PC-9 (cell line): Measurements from ENCODE around the gene BCL2L12. TPM values are rescaled to one million over a fixed set of nuclear protein-coding genes. Genes with fewer than 3 reads are reported as not detected.
"Not testable (repeated sequence)": the region's sequence is repeated elsewhere in the genome, so short reads cannot be mapped to it uniquely, and the experiment has no call there.

ENCODE experiments used
- BruUV-seq: library from RNA; stranded (reverse); fragments of 400-500 nt; replicated peaks from 2 replicates; lab custom pipeline; 2021; lab: Mats Ljungman, UMichigan
- CTCF ChIA-PET: fragments of 300-600 bp; sonication (Branson Sonifier 250); formaldehyde crosslinking; loops from one replicate; lab custom pipeline; 2022; ENCODE audit warnings: antibody characterized with exemption; lab: Charles Lee
- POLR2A ChIA-PET: fragments of 300-600 bp; sonication (Branson Sonifier 250); formaldehyde crosslinking; loops from one replicate; lab custom pipeline; 2022; ENCODE audit warnings: antibody characterized with exemption; ENCODE audit not compliant: unreplicated experiment; lab: Charles Lee
- DNase-seq, 2 experiments: peaks; one replicate each; pipeline versions ENCODE4 v3.0.0 to v3.0.0-alpha.2; 2015 to 2022; ENCODE audit warnings: mixed read lengths in 1 of 2
- H2AFZ ChIP-seq: fragments of 200-600 bp; sonication (generic); 2 replicates; pipeline ENCODE4 v1.8.1; 2017; ENCODE audit warnings: antibody characterized with exemption
- H3F3A ChIP-seq: fragments of 200-600 bp; sonication (generic); 2 replicates; pipeline ENCODE4 v1.8.1; 2017; ENCODE audit warnings: antibody characterized with exemption, mild to moderate bottlenecking, low read depth; ENCODE audit not compliant: insufficient read depth
- H3K27ac ChIP-seq: fragments of 200-600 bp; sonication (generic); 2 replicates; pipeline ENCODE4 v1.6.1; 2016; ENCODE audit warnings: mixed run types
- H3K27me3 ChIP-seq: fragments of 200-600 bp; sonication (generic); 2 replicates; pipeline ENCODE4 v1.6.1; 2016; ENCODE audit warnings: low read depth, mixed run types; ENCODE audit not compliant: insufficient read depth
- H3K36me3 ChIP-seq: fragments of 200-600 bp; sonication (generic); 2 replicates; pipeline ENCODE4 v1.6.1; 2016; ENCODE audit warnings: low read depth, mixed run types
- H3K4me1 ChIP-seq: fragments of 200-600 bp; sonication (generic); replicated peaks from 2 replicates; pipeline ENCODE4 v1.6.1; 2016; ENCODE audit warnings: mixed run types; ENCODE audit not compliant: insufficient read depth
- H3K4me2 ChIP-seq: fragments of 200-600 bp; sonication (generic); 2 replicates; pipeline ENCODE4 v1.6.1; 2017; ENCODE audit warnings: mixed run types
- H3K4me3 ChIP-seq: fragments of 200-600 bp; sonication (generic); 2 replicates; pipeline ENCODE4 v1.6.1; 2016; ENCODE audit warnings: mixed run types
- H3K79me2 ChIP-seq: fragments of 200-600 bp; sonication (generic); 2 replicates; pipeline ENCODE4 v1.6.1; 2017; ENCODE audit warnings: low read depth, mixed run types
- H3K9me2 ChIP-seq: fragments of 200-600 bp; sonication (generic); 2 replicates; pipeline ENCODE4 v1.8.1; 2017; ENCODE audit warnings: mild to moderate bottlenecking; ENCODE audit not compliant: insufficient read depth
- H3K9me3 ChIP-seq: fragments of 200-600 bp; sonication (generic); 2 replicates; pipeline ENCODE4 v1.8.1; 2016; ENCODE audit warnings: low read depth; ENCODE audit not compliant: insufficient read depth
- H4K20me1 ChIP-seq: fragments of 200-600 bp; sonication (generic); 2 replicates; pipeline ENCODE4 v1.8.1; 2017; ENCODE audit not compliant: insufficient read depth
- CTCF ChIP-seq: fragments of 200-600 bp; sonication (generic); conservative IDR thresholded peaks from 2 replicates; pipeline ENCODE4 v1.6.1; 2017; ENCODE audit warnings: mixed run types, antibody characterized with exemption, mild to moderate bottlenecking, moderate library complexity
- EZH2 ChIP-seq: fragments of 200-600 bp; sonication (generic); IDR thresholded peaks from 2 replicates; pipeline ENCODE4 v1.8.0; 2017; ENCODE audit warnings: antibody characterized with exemption, low read depth
- intact Hi-C: fragments of 100-400 bp; cut with micrococcal nuclease; formaldehyde crosslinking; loops from one replicate; pipeline ENCODE4 v1.10.0; 2022; ENCODE audit not compliant: unreplicated experiment
- microRNA-seq: library from miRNA; unstranded; fragments of <30 nt; microRNA quantifications from one replicate; pipeline ENCODE4 v1.2.0, GENCODE V29; 2021; ENCODE audit warnings: borderline number of aligned reads, borderline replicate concordance
- total RNA-seq: library from RNA; stranded (reverse); gene quantifications from 2 replicates; pipeline ENCODE4 v1.2.3, GENCODE V29; 2021

BCL2L12 gene
- total RNA-seq, 1 experiment from 2014 or later = 84.8 TPM

GRCh38 chr19:49718511-49718910, 52.8 kb downstream of the BCL2L12 start:
- H3K27ac ChIP-seq = no peak overlapping the region
- no peak overlapping the region for H2AFZ ChIP-seq
- H3K4me3 ChIP-seq = no peak overlapping the region
- no peaks in the 10 kb centered on the region for H3K36me3 ChIP-seq
- DNase-seq = no peak
- no peaks in the 10 kb centered on the region for H4K20me1 ChIP-seq
- BruUV-seq = no TSS peak
- TF ChIP-seq CTCF = no peak
- no peak for TF ChIP-seq EZH2
- H3K27me3 ChIP-seq = no peaks in the 10 kb centered on the region
- CTCF ChIA-PET = interaction anchor here (0.6 to 1.0 kb wide), 5 partner anchors 12 to 160 kb away, joined by 3 to 10 read pairs (median 3); no protein-coding TSS in a partner anchor
- H3F3A ChIP-seq = peaks cover 6% of the 10 kb centered on the region
- H3K79me2 ChIP-seq = no peaks in the 10 kb centered on the region
- POLR2A ChIA-PET = no interaction called here
- H3K4me2 ChIP-seq = peak overlapping the region; percentile 9; the same call in 1 of the 2 replicates
- no peaks in the 10 kb centered on the region for H3K9me3 ChIP-seq
- peaks cover 13% of the 10 kb centered on the region for H3K4me1 ChIP-seq
- H3K9me2 ChIP-seq = no peaks in the 10 kb centered on the region
- intact Hi-C loops = no loop called here

GRCh38 chr19:49718991-49719390, 53.3 kb downstream of the BCL2L12 start:
- TF ChIP-seq EZH2 (no peak), CTCF (no peak)
- Histone ChIP-seq H3K9me2 (no peaks in the 10 kb centered on the region), H3K27me3 (no peaks in the 10 kb centered on the region), H3K27ac (no peak overlapping the region), H3K9me3 (no peaks in the 10 kb centered on the region), H3K79me2 (no peaks in the 10 kb centered on the region), H4K20me1 (no peaks in the 10 kb centered on the region), H3K4me3 (no peak overlapping the region), H3K36me3 (no peaks in the 10 kb centered on the region), H3K4me2 (no peak overlapping the region), H2AFZ (no peak overlapping the region), H3F3A (peaks cover 6% of the 10 kb centered on the region), H3K4me1 (peaks cover 13% of the 10 kb centered on the region)
- ChIA-PET CTCF (interaction anchor here (0.6 to 0.7 kb wide), 2 partner anchors 43 to 161 kb away, joined by 3 read pairs; no protein-coding TSS in a partner anchor), POLR2A (no interaction called here)
- DNase-seq = no peak
- intact Hi-C loops = no loop called here
- BruUV-seq = no TSS peak

GRCh38 chr19:49719420-49719819, 53.7 kb downstream of the BCL2L12 start:
- H3K79me2 ChIP-seq, H3K27ac ChIP-seq, H3K36me3 ChIP-seq, H3K27me3 ChIP-seq, H4K20me1 ChIP-seq, H3K4me2 ChIP-seq, H3K9me2 ChIP-seq, DNase-seq, H2AFZ ChIP-seq, intact Hi-C loops, H3K4me3 ChIP-seq, H3K9me3 ChIP-seq, BruUV-seq, H3F3A ChIP-seq: not testable (repeated sequence)
- H3K4me1 ChIP-seq = peaks cover 15% of the 10 kb centered on the region
- CTCF ChIA-PET = interaction anchor here (0.6 kb wide), 2 partner anchors 277 to 618 kb away, joined by 7 to 8 read pairs; no protein-coding TSS in a partner anchor
- POLR2A ChIA-PET = interaction anchor here (0.6 kb wide), 1 partner anchor 77 kb away, joined by 17 read pairs; the partner anchor contains the start of gene SCAF1

Small RNAs within 50 kb of the gene (microRNA-seq; reads per million reads assigned to microRNA genes)
- not detected for gene MIR5088

Other genes starting within 250 kb of the BCL2L12 start
- not detected in 2 replicates for gene PTH2, start 242.5 kb upstream of the BCL2L12 start, total RNA-seq
- gene GFY, start 240.5 kb upstream of the BCL2L12 start, total RNA-seq = not detected in 2 replicates
- 0.68 and 0.70 TPM in 2 replicates for gene SLC17A7, start 224.4 kb upstream of the BCL2L12 start, total RNA-seq
- 156 and 184 TPM in 2 replicates for gene PIH1D1, start 214.1 kb upstream of the BCL2L12 start, total RNA-seq
- gene ALDH16A1, start 212.7 kb upstream of the BCL2L12 start, total RNA-seq = 40.9 and 66.8 TPM in 2 replicates
- 5.1 and 5.3 TPM in 2 replicates for gene FLT3LG, start 191.7 kb upstream of the BCL2L12 start, total RNA-seq
- 2,360 and 3,865 TPM in 2 replicates for gene RPL13A, start 178.3 kb upstream of the BCL2L12 start, total RNA-seq
- gene RPS11, start 169.5 kb upstream of the BCL2L12 start, total RNA-seq = 1,702 and 2,282 TPM in 2 replicates
- 4.8 and 6.7 TPM in 2 replicates for gene FCGRT, start 153.3 kb upstream of the BCL2L12 start, total RNA-seq
- 0.75 and 0.96 TPM in 2 replicates for gene RCN3, start 137.9 kb upstream of the BCL2L12 start, total RNA-seq
- gene NOSIP, start 85.4 kb upstream of the BCL2L12 start, total RNA-seq = 63.6 and 71.3 TPM in 2 replicates
- gene PRRG2, start 84.6 kb upstream of the BCL2L12 start, total RNA-seq = 16.2 TPM in 2 replicates
- 40.4 and 41.3 TPM in 2 replicates for gene PRR12, start 74.8 kb upstream of the BCL2L12 start, total RNA-seq
- gene RRAS, start 25.8 kb upstream of the BCL2L12 start, total RNA-seq = 36.6 and 40.6 TPM in 2 replicates
- 86.9 and 91.3 TPM in 2 replicates for gene SCAF1, start 23.7 kb upstream of the BCL2L12 start, total RNA-seq
- 181 and 220 TPM in 2 replicates for gene IRF3, start 76 bp upstream of the BCL2L12 start, total RNA-seq
- gene PRMT1, start 11.3 kb downstream of the BCL2L12 start, total RNA-seq = 228 and 261 TPM in 2 replicates
- 9.5 and 14.2 TPM in 2 replicates for gene ADM5, start 23.7 kb downstream of the BCL2L12 start, total RNA-seq
- 1.7 and 2.1 TPM in 2 replicates for gene CPT1C, start 25.2 kb downstream of the BCL2L12 start, total RNA-seq
- gene TSKS, start 97.4 kb downstream of the BCL2L12 start, total RNA-seq = not detected in 2 replicates
- gene AP2A1, start 101.1 kb downstream of the BCL2L12 start, total RNA-seq = 91.8 and 95.1 TPM in 2 replicates
- gene FUZ, start 147.4 kb downstream of the BCL2L12 start, total RNA-seq = 50.0 and 60.4 TPM in 2 replicates
- 92.2 and 99.6 TPM in 2 replicates for gene MED25, start 152.4 kb downstream of the BCL2L12 start, total RNA-seq
- gene PTOV1, start 185.2 kb downstream of the BCL2L12 start, total RNA-seq = 151 and 155 TPM in 2 replicates
- gene PNKP, start 201.6 kb downstream of the BCL2L12 start, total RNA-seq = 82.7 and 85.6 TPM in 2 replicates
- gene AKT1S1, start 211.4 kb downstream of the BCL2L12 start, total RNA-seq = 109 and 143 TPM in 2 replicates
- gene TBC1D17, start 211.8 kb downstream of the BCL2L12 start, total RNA-seq = 52.1 and 62.3 TPM in 2 replicates
- gene IL4I1, start 231.0 kb downstream of the BCL2L12 start, total RNA-seq = 0.85 TPM in 1 of 2 replicates, not detected in the other